ENCODE data around the gene HMGXB3. TPM values are rescaled to one million over a fixed set of nuclear protein-coding genes. Genes with fewer than 3 reads are reported as not detected.

The HMGXB3 gene
- total RNA-seq, 4 donors from 2014 or later = 23.6 to 44.6 (median 29.4) TPM

GRCh38 chr5:150015415-150015814 lies 14.9 kb downstream of the HMGXB3 start:
- no peak for TF ChIP-seq CTCF (IDR thresholded peaks at IDR 0.05; ENCODE audit: low read depth)

- no peak for TF ChIP-seq CTCF (IDR thresholded peaks at IDR 0.05; ENCODE audit: low read depth)
Measured at GRCh38 chr5:150016537-150016936, 16.0 kb downstream of the HMGXB3 start.

DNA sequence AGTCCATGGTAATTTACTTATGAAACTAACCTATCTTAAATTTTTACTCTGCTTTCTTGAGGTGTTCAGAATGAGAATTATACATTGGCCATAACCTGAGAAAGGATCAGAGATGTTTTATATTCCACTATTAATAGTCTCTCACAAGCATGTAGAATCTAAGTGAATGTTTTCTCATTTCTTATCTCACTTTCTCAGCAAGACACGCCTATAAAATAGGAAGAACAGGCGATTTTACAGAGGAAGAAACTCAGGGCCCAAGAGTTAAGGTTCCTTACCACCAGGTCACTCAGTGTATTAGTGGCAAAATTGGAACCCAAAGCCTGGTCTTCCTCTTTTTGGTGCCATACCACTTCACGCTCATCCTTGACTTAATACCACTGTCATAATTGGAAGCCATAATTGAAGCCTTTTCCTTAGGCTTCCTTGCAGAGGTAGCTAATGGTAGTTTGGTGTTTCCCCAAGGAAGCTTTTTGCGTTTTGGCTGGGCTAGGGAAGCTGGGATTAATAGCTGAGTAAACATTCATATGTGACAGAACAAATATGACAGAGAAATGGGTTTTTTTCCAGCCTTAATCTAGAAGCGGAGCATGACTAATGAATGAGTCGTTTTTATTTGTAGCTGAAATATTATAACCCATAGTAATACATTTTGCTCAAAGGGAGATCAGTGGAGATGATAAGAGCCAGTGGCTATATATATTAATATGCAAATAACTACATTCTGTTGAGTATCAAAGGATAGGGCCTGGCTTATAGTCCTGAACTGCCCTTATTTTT lies 16.9 kb downstream of the HMGXB3 start:
- TF ChIP-seq CTCF (IDR thresholded peaks at IDR 0.05; ENCODE audit: low read depth) = no peak

- no peak for TF ChIP-seq CTCF (IDR thresholded peaks at IDR 0.05; ENCODE audit: low read depth)
Measured at GRCh38 chr5:150020249-150020648, 19.7 kb downstream of the HMGXB3 start.

DNA sequence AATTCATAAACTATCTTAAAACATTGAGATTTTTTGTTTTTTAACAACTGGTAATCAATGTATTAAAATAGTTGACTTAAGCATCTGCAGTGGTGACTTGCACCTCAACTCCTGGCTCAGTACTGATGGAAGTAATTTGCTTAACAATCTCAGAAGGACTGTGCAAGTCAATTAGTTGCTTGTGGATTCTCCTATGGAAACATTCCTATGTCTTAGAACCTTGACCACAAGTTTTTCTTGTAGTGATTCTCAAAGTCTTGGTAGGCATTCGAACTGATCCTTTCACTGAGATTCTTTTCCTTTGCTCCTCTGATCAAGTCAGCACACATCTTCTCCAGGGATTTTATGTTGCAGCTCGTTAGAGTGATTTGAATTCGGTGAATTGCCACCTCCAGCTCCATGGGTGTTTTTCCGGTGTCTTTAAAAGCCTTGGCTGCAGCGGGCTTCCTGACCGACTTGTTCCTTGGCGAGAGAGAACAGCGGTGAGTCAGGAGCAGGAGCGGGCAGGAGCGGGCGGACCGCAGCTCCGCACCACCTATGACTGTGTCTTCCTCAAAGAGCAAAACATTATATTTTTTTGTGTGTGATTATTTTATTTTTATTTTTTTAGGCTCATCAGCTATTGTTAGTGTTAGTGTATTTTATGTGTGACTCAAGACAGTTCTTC lies 21.1 kb downstream of the HMGXB3 start:
- TF ChIP-seq CTCF (IDR thresholded peaks at IDR 0.05; ENCODE audit: low read depth) = no peak

- TF ChIP-seq CTCF (IDR thresholded peaks at IDR 0.05; ENCODE audit: low read depth) = no peak
Measured at GRCh38 chr5:150022158-150022531, 21.6 kb downstream of the HMGXB3 start.

- no peak for TF ChIP-seq CTCF (IDR thresholded peaks at IDR 0.05; ENCODE audit: low read depth)
Measured at GRCh38 chr5:150022681-150023080, 22.1 kb downstream of the HMGXB3 start.

Data from subcutaneous adipose tissue (tissue), 4 donors.